Adrenal gland (tissue), 12 donors: ENCODE results near the gene AOPEP. TPM values are rescaled to one million over a fixed set of nuclear protein-coding genes. Genes with fewer than 3 reads are reported as not detected.

Experiments used
- DNase-seq, 7 donors: peaks; one replicate each; pipeline ENCODE4 v3.0.0-alpha.2; 2019 to 2020
- H3K27ac ChIP-seq, 5 donors: fragments of 200-600 bp; sonication (generic) in 4 of 5; 1 replicate in 3 of 5; 2 replicates in 2 of 5; pipeline versions ENCODE4 v1.5.1 to v1.8.0; 2016 to 2020; ENCODE audit warnings: mild to moderate bottlenecking in 1 of 5
- H3K27me3 ChIP-seq: fragments of 200-600 bp; 2 replicates; pipeline ENCODE4 v1.8.0; 2021
- H3K36me3 ChIP-seq, 2 donors: fragments of 200-600 bp; replicated peaks in 1 of 2; 1 replicate in 1 of 2; 2 replicates in 1 of 2; pipeline versions ENCODE4 v1.5.1 to v1.8.0; 2018 to 2022
- H3K4me1 ChIP-seq, 2 donors: fragments of 200-600 bp; replicated peaks in 1 of 2; 1 replicate in 1 of 2; 2 replicates in 1 of 2; pipeline versions ENCODE4 v1.5.1 to v1.8.0; 2018 to 2021
- H3K4me3 ChIP-seq, 4 donors: fragments of 200-600 bp; sonication (generic) in 3 of 4; one replicate each; pipeline ENCODE4 v1.5.1; 2016 to 2018
- H3K9me3 ChIP-seq, 3 donors: fragments of 200-600 bp; sonication (generic) in 1 of 3; replicated peaks in 1 of 3; 1 replicate in 2 of 3; 2 replicates in 1 of 3; pipeline versions ENCODE4 v1.5.1 to v1.8.0; 2016 to 2021
- CTCF ChIP-seq, 6 experiments: fragments of 450-650 bp in 4 of 6; fragments of 200-600 bp in 2 of 6; sonication (generic) in 1 of 6; IDR thresholded peaks; 1 replicate in 5 of 6; 2 replicates in 1 of 6; pipeline versions ENCODE4 v1.5.1 to v1.8.0; 2016 to 2021; ENCODE audit warnings: antibody characterized with exemption in 6 of 6, mild to moderate bottlenecking in 2 of 6, moderate library complexity in 1 of 6
- POLR2A ChIP-seq, 2 donors: fragments of 450-650 bp; IDR thresholded peaks; one replicate each; pipeline ENCODE4 v1.6.1; 2017; ENCODE audit warnings: antibody characterized with exemption in 2 of 2, mild to moderate bottlenecking in 2 of 2, moderate library complexity in 1 of 2
- WGBS, 4 donors: extraction: QIAGEN DNeasy Blood & Tissue Kit in 2 of 4; methylation state at CpG; one replicate each; pipeline versions ENCODE4 v1.1.5 to v1.1.7; 2013 to 2017; 5-methylcytosine and 5-hydroxymethylcytosine counted together
- intact Hi-C, 2 donors: fragments of 100-400 bp; cut with DNase I; formaldehyde crosslinking; loops; one replicate each; pipeline versions ENCODE4 v1.14.1 to v1.15.0; 2022 to 2023
- polyA plus RNA-seq, 3 donors: library from polyadenylated mRNA; stranded (reverse); fragments of 200-250 nt in 2 of 3; fragments of 350-450 nt in 1 of 3; fragmentation: Illumina TruSeq in 1 of 3; extraction: RNeasy Lipid Tissue Mini Kit (QIAGEN cat#74804) in 1 of 3; gene quantifications; one replicate each; pipeline ENCODE4 v1.2.3, GENCODE V29; 2013 to 2014
- total RNA-seq, 9 donors: library from RNA; depleted of rRNA in 4 of 9; stranded (reverse); fragments of >200 nt in 4 of 9; fragments of 120-200 nt in 1 of 9; fragmentation: NEBNext Ultra II Directional in 1 of 9; extraction: Animal tissue kit (Norgen Biotek cat#: 25700) in 1 of 9; gene quantifications; one replicate each; pipeline versions ENCODE4 v1.1.0 to v1.2.4, GENCODE V29; 2013 to 2023
- donor health status: healthy with polysubstance abuse.
- donor health status: Bipolar disorder and iron deficiency.
- donor health status: DM: yes; HTN: yes; CAD: no.
- donor health status: DM: no; HTN: no; CAD: no.
- donor health status: DM: no; HTN: no; CAD: no.
- donor health status: DM: yes; HTN: yes; CAD: no.

Gene AOPEP
- total and polyA plus RNA-seq, 12 donors = 31.0 to 99.6 (median 71.0) TPM

- WGBS, 4 donors = 62 to 67% (median 65%) methylated on average over 8 of the region's 8 CpGs
- H3K4me3 ChIP-seq = no peak overlapping the region
- no peaks in the 10 kb centered on the region for H3K36me3 ChIP-seq
- TF ChIP-seq POLR2A (IDR thresholded peaks at IDR 0.05) = no peak
- TF ChIP-seq CTCF (IDR thresholded peaks at IDR 0.05) = no peak
- no peaks in the 10 kb centered on the region for H3K27me3 ChIP-seq
- H3K9me3 ChIP-seq = no peaks in the 10 kb centered on the region
- DNase-seq = no peak
- peaks cover 0 to 38% of the 10 kb centered on the region in 2 donors for H3K4me1 ChIP-seq
- intact Hi-C loops = no loop called here
- H3K27ac ChIP-seq = peak overlapping the region in 2 of 5 donors; percentile 30 to 38
Measured at GRCh38 chr9:95070549-95071021, 344.1 kb downstream of the AOPEP start.

- Histone ChIP-seq H3K9me3 (no peaks in the 10 kb centered on the region), H3K27ac (peak overlapping the region in 1 of 5 donors; percentile 23), H3K4me3 (no peak overlapping the region), H3K36me3 (no peaks in the 10 kb centered on the region), H3K4me1 (peaks cover 0 to 29% of the 10 kb centered on the region in 2 donors), H3K27me3 (no peaks in the 10 kb centered on the region)
- peak in 1 of 7 donors; percentile 42 for DNase-seq
- TF ChIP-seq POLR2A (IDR thresholded peaks at IDR 0.05) = no peak
- no peak for TF ChIP-seq CTCF (IDR thresholded peaks at IDR 0.05)
- intact Hi-C loops = no loop called here
- 88 to 91% (median 88%) methylated on average over 5 of the region's 5 CpGs for WGBS, 4 donors
Measured at GRCh38 chr9:95071450-95071849, 345.0 kb downstream of the AOPEP start.

- Histone ChIP-seq H3K36me3 (no peaks in the 10 kb centered on the region), H3K4me3 (no peak overlapping the region), H3K4me1 (peaks cover 0 to 30% of the 10 kb centered on the region in 2 donors), H3K27me3 (no peaks in the 10 kb centered on the region), H3K27ac (no peak overlapping the region), H3K9me3 (no peaks in the 10 kb centered on the region)
- DNase-seq = peak in 1 of 7 donors; percentile 43
- TF ChIP-seq CTCF (IDR thresholded peaks at IDR 0.05) (no peak), POLR2A (IDR thresholded peaks at IDR 0.05) (no peak)
- 75 to 96% (median 91%) methylated on average over 5 of the region's 5 CpGs for WGBS, 4 donors
- intact Hi-C loops = no loop called here
Measured at GRCh38 chr9:95071925-95072324, 345.4 kb downstream of the AOPEP start.

- peak in 1 of 6 experiments; percentile 22 for TF ChIP-seq CTCF (IDR thresholded peaks at IDR 0.05)
- TF ChIP-seq POLR2A (IDR thresholded peaks at IDR 0.05) = no peak
- Histone ChIP-seq H3K27ac (peak overlapping the region in 1 of 5 donors; percentile 2), H3K9me3 (no peaks in the 10 kb centered on the region), H3K4me3 (no peak overlapping the region), H3K36me3 (no peaks in the 10 kb centered on the region), H3K27me3 (no peaks in the 10 kb centered on the region), H3K4me1 (peaks cover 0 to 42% of the 10 kb centered on the region in 2 donors)
- peak in 1 of 7 donors; percentile 52 for DNase-seq
- 91 to 94% (median 94%) methylated on average over 11 to 18 of the region's 18 CpGs for WGBS, 4 donors
- intact Hi-C loops = no loop called here
Measured at GRCh38 chr9:95073042-95073607, 346.6 kb downstream of the AOPEP start.
